Measurements from ENCODE around the gene ZNF467. TPM values are rescaled to one million over a fixed set of nuclear protein-coding genes. Genes with fewer than 3 reads are reported as not detected.

ZNF467 gene
- total RNA-seq, 2 donors from 2014 or later, result 6.0 to 7.9 TPM

GRCh38 chr7:149769915-149770314 is 3.5 kb downstream of the ZNF467 start:
- no peak for DNase-seq (ENCODE audit: low spot score)
- H3K36me3 ChIP-seq, result no peaks in the 10 kb centered on the region
- TF ChIP-seq CTCF (IDR thresholded peaks at IDR 0.05) (no peak), POLR2A (IDR thresholded peaks at IDR 0.05) (no peak)
- H3K4me1 ChIP-seq (replicated peaks), result no peaks in the 10 kb centered on the region
- H3K4me3 ChIP-seq, result no peak overlapping the region
- H3K9me3 ChIP-seq, result no peaks in the 10 kb centered on the region
- H3K27me3 ChIP-seq (replicated peaks; ENCODE audit: insufficient read depth), result no peaks in the 10 kb centered on the region
- WGBS, result 95% methylated on average over 2 of the region's 2 CpGs
- H3K27ac ChIP-seq, result no peak overlapping the region
- intact Hi-C loops (cut with DNase I), result loop anchor here (5.0 kb wide), 1 partner anchor 67 kb away; the partner anchor contains the start of gene ZNF862

- H3K27ac ChIP-seq, result no peak overlapping the region
- no peak for TF ChIP-seq POLR2A (IDR thresholded peaks at IDR 0.05)
- TF ChIP-seq POLR2AphosphoS5 (IDR thresholded peaks at IDR 0.05), result no peak
- TF ChIP-seq CTCF (IDR thresholded peaks at IDR 0.05), result no peak
- no peaks in the 10 kb centered on the region for H3K36me3 ChIP-seq
- no peak for DNase-seq (ENCODE audit: low spot score)
- no peaks in the 10 kb centered on the region for H3K4me1 ChIP-seq (replicated peaks)
- intact Hi-C loops (cut with DNase I), result no loop called here
- no peaks in the 10 kb centered on the region for H3K27me3 ChIP-seq (replicated peaks; ENCODE audit: insufficient read depth)
- WGBS, result 93% methylated on average over 7 of the region's 7 CpGs
- H3K4me3 ChIP-seq, result no peak overlapping the region
- H3K9me3 ChIP-seq, result no peaks in the 10 kb centered on the region
These were observed 4.5 kb downstream of the ZNF467 start for GRCh38 chr7:149768931-149769330.

GRCh38 chr7:149767068-149767467 is 6.3 kb downstream of the ZNF467 start:
- DNase-seq (ENCODE audit: low spot score), result no peak
- Histone ChIP-seq H3K27me3 (replicated peaks; ENCODE audit: insufficient read depth) (no peaks in the 10 kb centered on the region), H3K4me3 (no peak overlapping the region), H3K27ac (no peak overlapping the region), H3K4me1 (replicated peaks) (no peaks in the 10 kb centered on the region), H3K36me3 (no peaks in the 10 kb centered on the region), H3K9me3 (no peaks in the 10 kb centered on the region)
- intact Hi-C loops (cut with DNase I), result no loop called here
- no peak for TF ChIP-seq CTCF (IDR thresholded peaks at IDR 0.05)
- no peak for TF ChIP-seq POLR2AphosphoS5 (IDR thresholded peaks at IDR 0.05)
- TF ChIP-seq POLR2A (IDR thresholded peaks at IDR 0.05), result no peak
- 93% methylated on average over 8 of the region's 8 CpGs for WGBS

GRCh38 chr7:149766135-149766675 is 7.2 kb downstream of the ZNF467 start:
- no peak for TF ChIP-seq CTCF (IDR thresholded peaks at IDR 0.05)
- TF ChIP-seq POLR2A (IDR thresholded peaks at IDR 0.05), result no peak
- TF ChIP-seq POLR2AphosphoS5 (IDR thresholded peaks at IDR 0.05), result no peak
- H3K4me1 ChIP-seq (replicated peaks), result no peaks in the 10 kb centered on the region
- WGBS, result 72% methylated on average over 18 of the region's 18 CpGs
- H3K9me3 ChIP-seq, result no peaks in the 10 kb centered on the region
- no peak overlapping the region for H3K27ac ChIP-seq
- DNase-seq (ENCODE audit: low spot score), result no peak
- no peaks in the 10 kb centered on the region for H3K36me3 ChIP-seq
- intact Hi-C loops (cut with DNase I), result no loop called here
- no peaks in the 10 kb centered on the region for H3K27me3 ChIP-seq (replicated peaks; ENCODE audit: insufficient read depth)
- H3K4me3 ChIP-seq, result no peak overlapping the region

- intact Hi-C loops (cut with DNase I), result no loop called here
- H3K36me3 ChIP-seq, result no peaks in the 10 kb centered on the region
- H3K9me3 ChIP-seq, result no peaks in the 10 kb centered on the region
- no peaks in the 10 kb centered on the region for H3K4me1 ChIP-seq (replicated peaks)
- H3K4me3 ChIP-seq, result peak overlapping the region in 1 of 2 donors; percentile 24
- no peak for DNase-seq (ENCODE audit: low spot score)
- H3K27ac ChIP-seq, result no peak overlapping the region
- 55% methylated on average over 70 of the region's 76 CpGs for WGBS
- H3K27me3 ChIP-seq (replicated peaks; ENCODE audit: insufficient read depth), result no peaks in the 10 kb centered on the region
- no peak for TF ChIP-seq POLR2A (IDR thresholded peaks at IDR 0.05)
- TF ChIP-seq POLR2AphosphoS5 (IDR thresholded peaks at IDR 0.05), result no peak
- no peak for TF ChIP-seq CTCF (IDR thresholded peaks at IDR 0.05)
These were observed 7.8 kb downstream of the ZNF467 start for GRCh38 chr7:149765399-149766121.
